Esophagus squamous epithelium (tissue), 4 donors: ENCODE measurements around the gene CHID1.

ENCODE experiments used
- POLR2A ChIP-seq, 4 donors: fragments of 450-650 bp; IDR thresholded peaks; one replicate each; pipeline ENCODE4 v1.6.1; 2017; ENCODE audit warnings: antibody characterized with exemption in 4 of 4, mild to moderate bottlenecking in 4 of 4, moderate library complexity in 3 of 4
- TF ChIP-seq, protein P1 (sequence below), 6 experiments: fragments of 450-650 bp in 4 of 6; fragments of 200-600 bp in 2 of 6; sonication (generic) in 2 of 6; IDR thresholded peaks; one replicate each; pipeline ENCODE4 v1.5.1; 2016 to 2019; ENCODE audit warnings: antibody characterized with exemption in 6 of 6, mild to moderate bottlenecking in 4 of 6, moderate library complexity in 4 of 6

DNA sequence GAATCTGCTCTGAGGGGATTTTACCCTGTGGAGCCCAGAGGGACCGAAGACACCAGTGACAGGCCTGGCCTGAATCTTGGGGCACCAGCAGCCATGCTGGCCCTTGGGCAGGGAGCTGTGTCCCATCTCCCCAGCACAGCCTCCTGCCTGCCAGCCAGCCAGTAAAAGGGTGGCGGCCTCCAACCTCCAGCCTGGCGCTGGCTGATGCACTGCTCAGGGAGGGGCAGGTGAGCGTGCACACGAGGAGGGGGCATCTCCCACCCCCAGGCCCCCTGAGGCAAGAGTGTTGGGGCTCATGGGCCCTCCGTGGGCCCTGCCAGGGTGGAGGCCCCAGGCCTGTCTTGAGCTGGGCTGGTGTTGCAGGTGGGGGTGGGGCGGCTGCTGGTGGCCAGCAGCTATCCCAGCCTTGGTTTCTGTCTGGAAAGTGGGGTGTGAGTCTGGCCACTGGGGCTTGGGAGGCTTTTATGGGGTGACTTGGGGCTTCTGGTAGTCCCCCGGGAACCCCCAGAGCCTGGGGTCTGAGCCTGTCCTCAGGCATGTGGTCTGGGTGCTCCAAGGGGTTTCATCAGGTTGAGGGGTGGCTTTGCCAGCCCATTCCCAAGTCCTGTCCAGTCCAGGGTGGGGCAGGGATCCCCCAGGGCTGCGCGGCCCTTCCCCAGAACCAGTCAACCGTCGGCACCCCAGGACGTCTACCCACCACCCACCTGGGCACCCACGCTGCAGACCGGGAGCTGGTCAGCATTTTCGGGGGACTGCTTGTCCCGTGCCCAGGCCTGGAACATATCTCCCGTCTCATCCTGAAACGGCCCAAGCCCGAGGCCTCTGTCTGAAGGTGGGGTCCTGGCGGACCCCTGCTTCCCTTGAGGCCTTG lies 50.1 kb downstream of the CHID1 start:
- no peak for TF ChIP-seq POLR2A (IDR thresholded peaks at IDR 0.05)
- TF ChIP-seq, protein P1, sequence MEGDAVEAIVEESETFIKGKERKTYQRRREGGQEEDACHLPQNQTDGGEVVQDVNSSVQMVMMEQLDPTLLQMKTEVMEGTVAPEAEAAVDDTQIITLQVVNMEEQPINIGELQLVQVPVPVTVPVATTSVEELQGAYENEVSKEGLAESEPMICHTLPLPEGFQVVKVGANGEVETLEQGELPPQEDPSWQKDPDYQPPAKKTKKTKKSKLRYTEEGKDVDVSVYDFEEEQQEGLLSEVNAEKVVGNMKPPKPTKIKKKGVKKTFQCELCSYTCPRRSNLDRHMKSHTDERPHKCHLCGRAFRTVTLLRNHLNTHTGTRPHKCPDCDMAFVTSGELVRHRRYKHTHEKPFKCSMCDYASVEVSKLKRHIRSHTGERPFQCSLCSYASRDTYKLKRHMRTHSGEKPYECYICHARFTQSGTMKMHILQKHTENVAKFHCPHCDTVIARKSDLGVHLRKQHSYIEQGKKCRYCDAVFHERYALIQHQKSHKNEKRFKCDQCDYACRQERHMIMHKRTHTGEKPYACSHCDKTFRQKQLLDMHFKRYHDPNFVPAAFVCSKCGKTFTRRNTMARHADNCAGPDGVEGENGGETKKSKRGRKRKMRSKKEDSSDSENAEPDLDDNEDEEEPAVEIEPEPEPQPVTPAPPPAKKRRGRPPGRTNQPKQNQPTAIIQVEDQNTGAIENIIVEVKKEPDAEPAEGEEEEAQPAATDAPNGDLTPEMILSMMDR (IDR thresholded peaks at IDR 0.05), result no peak
